Neural progenitor cell (in vitro differentiated cells): ENCODE measurements around the gene ENTPD2. TPM values are rescaled to one million over a fixed set of nuclear protein-coding genes. Genes with fewer than 3 reads are reported as not detected.

ENCODE experiments used
- DNase-seq: peaks from one replicate; pipeline ENCODE4 v3.0.0-alpha.2; 2016; ENCODE audit warnings: low spot score
- H2AFZ ChIP-seq: fragments of 200-600 bp; sonication (generic); replicated peaks from 2 replicates; pipeline ENCODE4 v1.6.1; 2016; ENCODE audit warnings: antibody characterized with exemption
- H3F3A ChIP-seq: fragments of 200-600 bp; sonication (generic); 2 replicates; pipeline ENCODE4 v1.6.1; 2016; ENCODE audit warnings: antibody characterized with exemption, low read depth
- H3K27ac ChIP-seq: fragments of 200-600 bp; sonication (generic); 2 replicates; pipeline ENCODE4 v1.5.1; 2016; ENCODE audit warnings: mild to moderate bottlenecking
- H3K27me3 ChIP-seq: fragments of 200-600 bp; sonication (generic); 2 replicates; pipeline ENCODE4 v1.6.1; 2016; ENCODE audit warnings: mild to moderate bottlenecking, moderate library complexity
- H3K36me3 ChIP-seq: fragments of 200-600 bp; sonication (generic); 2 replicates; pipeline ENCODE4 v1.5.1; 2016
- H3K4me1 ChIP-seq: fragments of 200-600 bp; sonication (generic); 2 replicates; pipeline ENCODE4 v1.6.1; 2016; ENCODE audit warnings: mixed run types
- H3K4me2 ChIP-seq: fragments of 200-600 bp; sonication (generic); 2 replicates; pipeline ENCODE4 v1.6.1; 2016
- H3K4me3 ChIP-seq: fragments of 200-600 bp; sonication (generic); 2 replicates; pipeline ENCODE4 v1.5.1; 2016
- H3K79me2 ChIP-seq: fragments of 200-600 bp; sonication (generic); 2 replicates; pipeline ENCODE4 v1.6.1; 2016; ENCODE audit warnings: low read depth
- H3K9ac ChIP-seq: fragments of 200-600 bp; sonication (generic); 2 replicates; pipeline ENCODE4 v1.6.1; 2016
- H3K9me3 ChIP-seq: fragments of 200-600 bp; sonication (generic); 2 replicates; pipeline ENCODE4 v1.5.1; 2016; ENCODE audit warnings: low read depth
- H4K20me1 ChIP-seq: fragments of 200-600 bp; sonication (generic); 2 replicates; pipeline ENCODE4 v1.6.1; 2016; ENCODE audit warnings: low read depth
- H3K27ac Mint-ChIP-seq: 3 replicates; pipeline ENCODE4 v1.8.0; 2021; ENCODE audit warnings: mixed read lengths
- H3K27me3 Mint-ChIP-seq: 2 replicates; pipeline ENCODE4 v1.8.0; 2022; ENCODE audit warnings: low read depth, mild to moderate bottlenecking, inconsistent platforms, moderate library complexity, mixed read lengths; ENCODE audit not compliant: insufficient read depth
- H3K36me3 Mint-ChIP-seq: 3 replicates; pipeline ENCODE4 v1.8.0; 2021; ENCODE audit warnings: mixed read lengths
- H3K4me1 Mint-ChIP-seq: 3 replicates; pipeline ENCODE4 v1.8.0; 2021; ENCODE audit warnings: mixed read lengths
- H3K4me3 Mint-ChIP-seq: 3 replicates; pipeline ENCODE4 v1.8.0; 2021; ENCODE audit warnings: mild to moderate bottlenecking, moderate library complexity, mixed read lengths
- H3K9me3 Mint-ChIP-seq: 3 replicates; pipeline ENCODE4 v1.8.0; 2020; ENCODE audit warnings: mixed read lengths
- CTCF ChIP-seq: fragments of 200-600 bp; sonication (generic); IDR thresholded peaks from 2 replicates; pipeline ENCODE4 v1.5.1; 2017; ENCODE audit warnings: antibody characterized with exemption, mild to moderate bottlenecking
- EZH2 ChIP-seq: fragments of 200-600 bp; sonication (generic); IDR thresholded peaks from 2 replicates; pipeline ENCODE4 v1.6.1; 2017; ENCODE audit warnings: antibody characterized with exemption, mild to moderate bottlenecking, moderate library complexity
- EZH2phosphoT487 ChIP-seq: fragments of 200-600 bp; sonication (generic); IDR thresholded peaks from 2 replicates; pipeline ENCODE4 v1.6.1; 2017; ENCODE audit warnings: antibody characterized with exemption
- total RNA-seq: library from RNA; depleted of rRNA; stranded (reverse); fragments of >200 nt; gene quantifications from 2 replicates; pipeline ENCODE4 v1.2.3, GENCODE V29; 2015; ENCODE audit warnings: low replicate concordance

Gene ENTPD2
- total RNA-seq, 1 donor from 2014 or later: not detected

GRCh38 chr9:137029058-137029936, 24.6 kb downstream of the ENTPD2 start:
- TF ChIP-seq CTCF (peak; percentile 94), EZH2 (no peak), EZH2phosphoT487 (peak; percentile 16)
- Mint-ChIP-seq H3K27ac (peak overlapping the region; percentile 42), H3K4me3 (peak overlapping the region; percentile 82), H3K36me3 (no peaks in the 10 kb centered on the region), H3K27me3 (no peaks in the 10 kb centered on the region), H3K9me3 (no peaks in the 10 kb centered on the region), H3K4me1 (peaks cover 12% of the 10 kb centered on the region)
- Histone ChIP-seq H3K27ac (no peak overlapping the region), H3K4me2 (peak overlapping the region; percentile 94), H2AFZ (no peak overlapping the region), H4K20me1 (peaks cover 5% of the 10 kb centered on the region), H3K27me3 (peaks cover 24% of the 10 kb centered on the region), H3K4me1 (peaks cover 13% of the 10 kb centered on the region), H3F3A (peaks cover 24% of the 10 kb centered on the region), H3K36me3 (no peaks in the 10 kb centered on the region), H3K4me3 (peak overlapping the region; percentile 80), H3K79me2 (no peaks in the 10 kb centered on the region), H3K9me3 (no peaks in the 10 kb centered on the region), H3K9ac (no peak overlapping the region)
- peak; percentile 86 for DNase-seq

GRCh38 chr9:137028263-137029057, 25.4 kb downstream of the ENTPD2 start:
- Mint-ChIP-seq H3K27ac (no peak overlapping the region), H3K9me3 (no peaks in the 10 kb centered on the region), H3K4me1 (peaks cover 12% of the 10 kb centered on the region), H3K4me3 (peak overlapping the region; percentile 82), H3K36me3 (no peaks in the 10 kb centered on the region), H3K27me3 (no peaks in the 10 kb centered on the region)
- no peak overlapping the region for H3K9ac ChIP-seq
- H2AFZ ChIP-seq: peak overlapping the region; percentile 99
- H3K9me3 ChIP-seq: no peaks in the 10 kb centered on the region
- peak; percentile 95 for DNase-seq
- peak overlapping the region; percentile 94 for H3K4me2 ChIP-seq
- TF ChIP-seq CTCF (no peak), EZH2phosphoT487 (peak; percentile 52), EZH2 (peak; percentile 33)
- peak overlapping the region; percentile 80 for H3K4me3 ChIP-seq
- H3K27ac ChIP-seq: no peak overlapping the region
- peaks cover 18% of the 10 kb centered on the region for H3K4me1 ChIP-seq
- H4K20me1 ChIP-seq: peaks cover 5% of the 10 kb centered on the region
- no peaks in the 10 kb centered on the region for H3K79me2 ChIP-seq
- peaks cover 24% of the 10 kb centered on the region for H3K27me3 ChIP-seq
- H3K36me3 ChIP-seq: no peaks in the 10 kb centered on the region
- peaks cover 24% of the 10 kb centered on the region for H3F3A ChIP-seq

GRCh38 chr9:137027369-137028262, 26.2 kb downstream of the ENTPD2 start, which contains the start of gene ABCA2:
Gene ABCA2, minus strand, starts transcription at chr9:137028237. Its CDS starts 97 bp downstream, at chr9:137028140.
- H3K4me1 ChIP-seq: peaks cover 24% of the 10 kb centered on the region
- Mint-ChIP-seq H3K27me3 (peaks cover 3% of the 10 kb centered on the region), H3K4me1 (peaks cover 12% of the 10 kb centered on the region), H3K27ac (no peak within 1 kb of the TSS), H3K9me3 (no peaks in the 10 kb centered on the region), H3K4me3 (peak within 1 kb of the TSS; percentile 91), H3K36me3 (no peaks in the 10 kb centered on the region)
- H3K9ac ChIP-seq: no peak within 1 kb of the TSS
- H3K27me3 ChIP-seq: peaks cover 24% of the 10 kb centered on the region
- no peak for TF ChIP-seq EZH2
- no peak for TF ChIP-seq CTCF
- TF ChIP-seq EZH2phosphoT487: no peak
- H4K20me1 ChIP-seq: peaks cover 13% of the 10 kb centered on the region
- H3K9me3 ChIP-seq: no peaks in the 10 kb centered on the region
- H3K36me3 ChIP-seq: no peaks in the 10 kb centered on the region
- H3K4me2 ChIP-seq: peak within 1 kb of the TSS; percentile 99
- H3K4me3 ChIP-seq: peak within 1 kb of the TSS; percentile 80
- DNase-seq: peak; percentile 70
- H3K27ac ChIP-seq: no peak within 1 kb of the TSS
- no peaks in the 10 kb centered on the region for H3K79me2 ChIP-seq
- H3F3A ChIP-seq: peaks cover 30% of the 10 kb centered on the region
- H2AFZ ChIP-seq: peak within 1 kb of the TSS; percentile 99
